K562 (cell line): ENCODE results near the gene JAKMIP1. TPM values are rescaled to one million over a fixed set of nuclear protein-coding genes. Genes with fewer than 3 reads are reported as not detected.

Experiments used
- ATAC-seq: fragments of 200-7000 bp; cut with Tn5 transposase; 3 replicates; pipeline ENCODE4 v1.9.1; 2020; ENCODE audit warnings: moderate library complexity
- BruUV-seq: library from RNA; stranded (reverse); fragments of 400-500 nt; replicated peaks from 2 replicates; lab custom pipeline; 2021; lab: Mats Ljungman, UMichigan
- CTCF ChIA-PET: fragments of 300-600 bp; formaldehyde crosslinking; extraction: SDS; loops from one replicate; lab custom pipeline; 2021; ENCODE audit warnings: low intra/inter-chr PET ratio; lab: Yijun Ruan, JAX
- POLR2A ChIA-PET: fragments of 300-600, 350-650 bp; sonication (Branson Sonifier 250); formaldehyde crosslinking; extraction: SDS; loops from one replicate; lab custom pipeline; 2021; ENCODE audit warnings: antibody characterized with exemption, inconsistent platforms; lab: Yijun Ruan, JAX
- DNase-seq, 4 experiments: peaks; one replicate each; pipeline versions ENCODE4 v3.0.0 to v3.0.0-alpha.2; 2011 to 2018; ENCODE audit warnings: low spot score in 3 of 4, mixed read lengths in 3 of 4; ENCODE audit errors: extremely low read depth in 1 of 4
- FAIRE-seq: peaks from 2 replicates; lab custom pipeline; 2011; peaks lifted over from hg19 to GRCh38; lab: Jason Lieb, UNC
- H2AFZ ChIP-seq: 2 replicates; pipeline ENCODE4 v1.6.0; 2011; ENCODE audit warnings: low read depth, low read length, control low read depth, inconsistent platforms
- H3K27ac ChIP-seq: fragments of 200-600 bp; 3 replicates; pipeline ENCODE4 v1.8.0; 2011; ENCODE audit warnings: low read depth, mild to moderate bottlenecking, control low read depth, inconsistent platforms, low read length, moderate library complexity, mixed read lengths; ENCODE audit errors: extremely low read depth
- H3K27me3 ChIP-seq, 2 experiments: fragments of 300-600 bp in 1 of 2; 2 replicates in 1 of 2; 3 replicates in 1 of 2; pipeline versions ENCODE4 v1.6.0 to v1.8.0; 2011; ENCODE audit warnings: inconsistent platforms in 2 of 2, low read length in 2 of 2, mild to moderate bottlenecking in 1 of 2, mixed read lengths in 1 of 2, moderate library complexity in 1 of 2; ENCODE audit not compliant: control insufficient read depth in 2 of 2, insufficient read depth in 2 of 2
- H3K36me3 ChIP-seq: fragments of 300-600 bp; 3 replicates; pipeline ENCODE4 v1.8.0; 2011; ENCODE audit warnings: mild to moderate bottlenecking, low read length, inconsistent platforms; ENCODE audit not compliant: control insufficient read depth, insufficient read depth
- H3K4me1 ChIP-seq, 2 experiments: fragments of 200-600 bp in 1 of 2; replicated peaks in 1 of 2; 2 replicates in 1 of 2; 3 replicates in 1 of 2; pipeline versions ENCODE4 v1.5.1 to v1.8.0; 2011; ENCODE audit warnings: inconsistent platforms in 2 of 2, low read length in 2 of 2, mild to moderate bottlenecking in 1 of 2, mixed read lengths in 1 of 2, moderate library complexity in 1 of 2; ENCODE audit not compliant: control insufficient read depth in 2 of 2, insufficient read depth in 2 of 2
- H3K4me2 ChIP-seq: 2 replicates; pipeline ENCODE4 v1.6.1; 2011; ENCODE audit warnings: low read length, control low read depth, inconsistent platforms, mixed read lengths; ENCODE audit not compliant: insufficient read depth
- H3K4me3 ChIP-seq: fragments of 200-600 bp; sonication (generic), shearing (Covaris generic); 2 replicates; pipeline ENCODE4 v1.5.1; 2016; ENCODE audit warnings: control low read depth, inconsistent platforms
- H3K79me2 ChIP-seq: fragments of 200-600 bp; 3 replicates; pipeline ENCODE4 v1.8.0; 2011; ENCODE audit warnings: low read length, inconsistent platforms; ENCODE audit not compliant: control insufficient read depth, insufficient read depth
- H3K9ac ChIP-seq, 2 experiments: 2 replicates each; pipeline versions ENCODE4 v1.6.0 to v1.6.1; 2011; ENCODE audit warnings: low read depth in 2 of 2, low read length in 2 of 2, control low read depth in 1 of 2, inconsistent platforms in 1 of 2, mild to moderate bottlenecking in 1 of 2, mixed read lengths in 1 of 2; ENCODE audit not compliant: insufficient read depth in 1 of 2
- H3K9me1 ChIP-seq: one replicate; pipeline ENCODE4 v1.6.0; 2011; ENCODE audit warnings: inconsistent platforms, mild to moderate bottlenecking, low read length, moderate library complexity; ENCODE audit not compliant: control insufficient read depth, insufficient read depth
- H3K9me3 ChIP-seq: replicated peaks from 2 replicates; pipeline ENCODE4 v1.5.1; 2011; ENCODE audit warnings: low read depth, low read length, inconsistent platforms; ENCODE audit not compliant: control insufficient read depth, insufficient read depth
- H4K20me1 ChIP-seq: replicated peaks from 2 replicates; pipeline ENCODE4 v1.6.1; 2011; ENCODE audit warnings: low read length, inconsistent platforms, mixed read lengths; ENCODE audit not compliant: control insufficient read depth, insufficient read depth
- ADNP ChIP-seq: fragments of 200-800 bp; sonication (Bioruptor generic); IDR thresholded peaks from 2 replicates; pipeline ENCODE4 v1.6.1; 2016; ENCODE audit warnings: missing genetic modification characterization, missing compliant biosample characterization
- CREB3 ChIP-seq: fragments of 450-650 bp; conservative IDR thresholded peaks from 2 replicates; pipeline ENCODE4 v1.6.1; 2016; ENCODE audit warnings: missing genetic modification characterization, low read depth, mild to moderate bottlenecking, missing compliant biosample characterization, moderate library complexity
- HNRNPUL1 ChIP-seq: fragments of 200-400 bp; formaldehyde crosslinking; IDR thresholded peaks from 2 replicates; pipeline ENCODE4 v1.6.1; 2017; ENCODE audit warnings: low read length
- KDM1A ChIP-seq, 2 experiments: fragments of 450-650 bp; IDR thresholded peaks; 2 replicates each; pipeline ENCODE4 v1.6.1; 2016; ENCODE audit warnings: mild to moderate bottlenecking in 2 of 2
- NFIX ChIP-seq: fragments of 250-450 bp; sonication (Bioruptor Pico); IDR thresholded peaks from 2 replicates; pipeline ENCODE4 v1.4.0; 2020; ENCODE audit warnings: low read depth, mild to moderate bottlenecking, moderate library complexity
- POLR3A ChIP-seq: IDR thresholded peaks from 2 replicates; pipeline ENCODE4 v1.6.1; 2011; ENCODE audit warnings: borderline replicate concordance, mild to moderate bottlenecking, moderate library complexity; ENCODE audit not compliant: insufficient read length, insufficient read depth; ENCODE audit errors: extremely low read depth
- RFX1 ChIP-seq: fragments of 450-650 bp; IDR thresholded peaks from 2 replicates; pipeline ENCODE4 v1.6.1; 2016; ENCODE audit warnings: mild to moderate bottlenecking, moderate library complexity
- SRSF1 ChIP-seq: fragments of 200-400 bp; formaldehyde crosslinking; IDR thresholded peaks from 2 replicates; pipeline ENCODE4 v1.6.1; 2017; ENCODE audit warnings: mild to moderate bottlenecking, low read depth, low read length, moderate library complexity
- SRSF9 ChIP-seq: fragments of 200-400 bp; formaldehyde crosslinking; IDR thresholded peaks from 2 replicates; pipeline ENCODE4 v1.6.1; 2017; ENCODE audit warnings: low read depth, low read length, borderline replicate concordance
- XRCC3 ChIP-seq: fragments of 450-650 bp; IDR thresholded peaks from 2 replicates; pipeline ENCODE4 v1.6.1; 2017; ENCODE audit warnings: mild to moderate bottlenecking, moderate library complexity
- ZNF583 ChIP-seq: fragments of 250-450 bp; sonication (Bioruptor Pico); IDR thresholded peaks from 2 replicates; pipeline ENCODE4 v1.4.0; 2020
- WGBS: fragments of 100-300 bp; shearing (Covaris generic); methylation state at CpG from one replicate; pipeline ENCODE4 v1.1.6; 2016; ENCODE audit warnings: low coverage, mixed read lengths; ENCODE audit not compliant: insufficient coverage; ENCODE audit errors: missing lambda C conversion rate; 5-methylcytosine and 5-hydroxymethylcytosine counted together
- in situ Hi-C: fragments of 300-500 bp; cut with MboI; formaldehyde crosslinking; loops from 4 replicates; pipeline ENCODE4 v1.15.0; 2018; ENCODE audit warnings: inconsistent platforms, mixed read lengths
- intact Hi-C: fragments of 100-400 bp; cut with micrococcal nuclease; formaldehyde crosslinking; loops from 2 replicates; pipeline ENCODE4 v1.14.2; 2022
- polyA plus RNA-seq, 8 experiments: library from polyadenylated mRNA; depleted of rRNA in 4 of 8; stranded (reverse) in 5 of 8; unstranded in 3 of 8; fragments of >200 nt; fragmentation: Nextera tagmentation in 2 of 8; fragmentation: Illumina TruSeq in 1 of 8; extraction: Ambion mirVana in 2 of 8; extraction: Trizol in 1 of 8; gene quantifications; 2 replicates each; pipeline versions ENCODE4 v1.2.1 to v1.2.3, GENCODE V29; 2011 to 2014; ENCODE audit warnings: inconsistent platforms in 1 of 8, missing spikeins in 1 of 8
- total RNA-seq, 7 experiments: library from RNA; depleted of rRNA in 6 of 7; stranded (reverse); fragments of >200 nt in 6 of 7; fragmentation: Illumina TruSeq in 2 of 7; extraction: Trizol in 2 of 7; gene quantifications; 2 replicates each; pipeline versions ENCODE4 v1.2.1 to v1.2.3, GENCODE V29; 2011 to 2021; ENCODE audit warnings: low replicate concordance in 1 of 7
- TF ChIP-seq, protein P1 (sequence below), 2 experiments: fragments of 450-650 bp; conservative IDR thresholded peaks; 2 replicates each; pipeline ENCODE4 v1.6.1; 2017; ENCODE audit warnings: mild to moderate bottlenecking in 2 of 2, moderate library complexity in 2 of 2
- TF ChIP-seq, protein P2 (sequence below): sonication (generic); formaldehyde crosslinking; IDR thresholded peaks from 2 replicates; pipeline ENCODE4 v1.8.0; 2022; ENCODE audit warnings: missing genetic modification reagents, mild to moderate bottlenecking, borderline replicate concordance
- TF ChIP-seq, protein P3 (sequence below), 3 experiments: fragments of 200-800 bp in 1 of 3; sonication (Bioruptor generic) in 1 of 3; sonication (generic) in 1 of 3; formaldehyde crosslinking in 1 of 3; IDR thresholded peaks; 2 replicates each; pipeline versions ENCODE4 v1.6.1 to v1.8.0; 2016 to 2022; ENCODE audit warnings: mild to moderate bottlenecking in 2 of 3, missing compliant biosample characterization in 2 of 3, missing genetic modification characterization in 2 of 3, missing genetic modification reagents in 1 of 3

JAKMIP1 gene
- total and polyA plus RNA-seq, 9 of the 15 experiments (the other 6 are each of a cell fraction or from before 2014, with no cell fraction given) = not detected

DNA sequence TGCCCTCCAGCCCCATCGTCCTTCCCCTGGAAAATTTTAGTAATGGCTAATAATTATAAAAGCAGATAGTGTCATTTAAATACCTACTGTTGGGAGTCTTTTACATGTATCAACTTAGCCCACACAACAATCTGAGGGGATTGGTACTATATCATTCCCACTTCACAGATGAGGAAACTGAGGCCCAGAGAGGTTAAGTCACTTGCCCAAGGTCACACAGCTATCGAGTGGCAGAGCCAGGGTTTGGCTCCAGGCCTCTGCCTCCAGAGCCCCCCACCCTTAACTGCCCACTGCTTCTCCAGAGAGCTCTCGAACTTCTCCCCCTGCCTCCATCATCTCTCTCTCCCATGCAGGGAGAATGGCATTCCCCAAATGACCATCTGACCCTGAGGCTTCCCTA, 189.6 kb downstream of the JAKMIP1 start (continued):
- no peak for TF ChIP-seq HNRNPUL1
- TF ChIP-seq KDM1A (IDR thresholded peaks at IDR 0.05) = peak in 1 of 2 experiments; percentile 52; a peak in 2 of 4 replicates

DNA sequence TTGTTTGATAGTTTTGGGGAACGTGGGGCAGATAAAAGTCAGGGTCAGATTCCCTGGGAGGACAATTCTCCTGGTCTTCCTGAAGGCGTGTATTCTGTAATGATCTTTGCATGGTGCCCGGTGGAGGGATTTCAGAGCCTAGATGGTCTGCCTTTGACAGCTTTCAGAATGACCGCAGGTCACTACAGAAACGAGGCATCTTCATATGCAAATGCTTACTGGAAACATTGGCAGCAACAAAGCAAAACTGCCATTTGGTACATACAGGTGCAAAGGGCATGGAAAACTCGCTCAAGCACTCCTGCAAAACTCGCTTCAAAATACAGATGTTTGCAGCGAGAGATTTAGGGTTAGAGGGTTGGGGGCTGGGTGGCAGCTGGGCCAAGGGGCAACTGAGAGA, 190.9 kb downstream of the JAKMIP1 start:
- TF ChIP-seq, protein P1, sequence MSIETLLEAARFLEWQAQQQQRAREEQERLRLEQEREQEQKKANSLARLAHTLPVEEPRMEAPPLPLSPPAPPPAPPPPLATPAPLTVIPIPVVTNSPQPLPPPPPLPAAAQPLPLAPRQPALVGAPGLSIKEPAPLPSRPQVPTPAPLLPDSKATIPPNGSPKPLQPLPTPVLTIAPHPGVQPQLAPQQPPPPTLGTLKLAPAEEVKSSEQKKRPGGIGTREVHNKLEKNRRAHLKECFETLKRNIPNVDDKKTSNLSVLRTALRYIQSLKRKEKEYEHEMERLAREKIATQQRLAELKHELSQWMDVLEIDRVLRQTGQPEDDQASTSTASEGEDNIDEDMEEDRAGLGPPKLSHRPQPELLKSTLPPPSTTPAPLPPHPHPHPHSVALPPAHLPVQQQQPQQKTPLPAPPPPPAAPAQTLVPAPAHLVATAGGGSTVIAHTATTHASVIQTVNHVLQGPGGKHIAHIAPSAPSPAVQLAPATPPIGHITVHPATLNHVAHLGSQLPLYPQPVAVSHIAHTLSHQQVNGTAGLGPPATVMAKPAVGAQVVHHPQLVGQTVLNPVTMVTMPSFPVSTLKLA (conservative IDR thresholded peaks at IDR 0.05) = no peak
- no peak for TF ChIP-seq SRSF1
- TF ChIP-seq RFX1 = no peak
- no peak for TF ChIP-seq POLR3A
- TF ChIP-seq XRCC3 = no peak
- no peak for TF ChIP-seq ADNP (tag)
- TF ChIP-seq, protein P2, sequence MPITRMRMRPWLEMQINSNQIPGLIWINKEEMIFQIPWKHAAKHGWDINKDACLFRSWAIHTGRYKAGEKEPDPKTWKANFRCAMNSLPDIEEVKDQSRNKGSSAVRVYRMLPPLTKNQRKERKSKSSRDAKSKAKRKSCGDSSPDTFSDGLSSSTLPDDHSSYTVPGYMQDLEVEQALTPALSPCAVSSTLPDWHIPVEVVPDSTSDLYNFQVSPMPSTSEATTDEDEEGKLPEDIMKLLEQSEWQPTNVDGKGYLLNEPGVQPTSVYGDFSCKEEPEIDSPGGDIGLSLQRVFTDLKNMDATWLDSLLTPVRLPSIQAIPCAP = no peak
- TF ChIP-seq, protein P3, sequence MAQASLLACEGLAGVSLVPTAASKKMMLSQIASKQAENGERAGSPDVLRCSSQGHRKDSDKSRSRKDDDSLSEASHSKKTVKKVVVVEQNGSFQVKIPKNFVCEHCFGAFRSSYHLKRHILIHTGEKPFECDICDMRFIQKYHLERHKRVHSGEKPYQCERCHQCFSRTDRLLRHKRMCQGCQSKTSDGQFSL (CRISPR knock-in tag; IDR thresholded peaks at IDR 0.05) = no peak
- TF ChIP-seq, protein P3 (tag; IDR thresholded peaks at IDR 0.05) = no peak
- no peak for TF ChIP-seq CREB3 (tag)
- TF ChIP-seq ZNF583 (CRISPR knock-in tag) = no peak
- no peak for TF ChIP-seq SRSF9
- TF ChIP-seq NFIX (CRISPR knock-in tag) = no peak
- TF ChIP-seq, all 486 proteins: peak for 0
- FAIRE-seq (no peak), DNase-seq (no peak), ATAC-seq (no peak)
- in situ Hi-C loops (no loop called here), intact Hi-C loops (no loop called here)
- Histone ChIP-seq H3K4me3 (no peak overlapping the region), H3K79me2 (no peaks in the 10 kb centered on the region), H3K4me1 (no peaks in the 10 kb centered on the region; a peak in 1 of 5 replicates), H3K9ac (no peak overlapping the region), H3K9me1 (no peaks in the 10 kb centered on the region), H2AFZ (no peak overlapping the region), H3K27me3 (peaks cover 0 to 23% of the 10 kb centered on the region in 2 experiments; a peak in 2 of 5 replicates), H4K20me1 (no peaks in the 10 kb centered on the region; the same call in 1 of the 2 replicates), H3K36me3 (no peaks in the 10 kb centered on the region), H3K9me3 (no peaks in the 10 kb centered on the region), H3K4me2 (no peak overlapping the region), H3K27ac (no peak overlapping the region)
- POLR2A ChIA-PET = interaction anchor here (0.6 kb wide), 1 partner anchor 19 kb away, joined by 3 read pairs; no protein-coding TSS in a partner anchor
- CTCF ChIA-PET = no interaction called here
- no TSS peak for BruUV-seq
- 2% methylated on average over 8 of the region's 8 CpGs for WGBS
